ENCODE results near the gene SP140. TPM values are rescaled to one million over a fixed set of nuclear protein-coding genes. Genes with fewer than 3 reads are reported as not detected.

SP140 gene
- total RNA-seq, 2 donors from 2014 or later = not detected

GRCh38 chr2:230216489-230216888 is 9.0 kb upstream of the SP140 start:
- Histone ChIP-seq H3K4me1 (ENCODE audit: control insufficient read depth, insufficient read depth, low read length) (no peaks in the 10 kb centered on the region), H3K27me3 (ENCODE audit: control insufficient read depth, insufficient read depth, low read length, poor library complexity, severe bottlenecking) (no peaks in the 10 kb centered on the region), H3K9ac (ENCODE audit: extremely low read depth, low read length, poor library complexity, severe bottlenecking) (no peak overlapping the region), H3K27ac (ENCODE audit: low read depth, low read length) (no peak overlapping the region), H3K9me3 (ENCODE audit: control insufficient read depth, low read length) (no peaks in the 10 kb centered on the region), H3K4me3 (ENCODE audit: low read length) (no peak overlapping the region), H3K36me3 (ENCODE audit: control insufficient read depth, insufficient read depth, low read length) (no peaks in the 10 kb centered on the region)
- Mint-ChIP-seq H3K4me3 (no peak overlapping the region), H3K4me1 (peaks cover 8% of the 10 kb centered on the region), H3K9me3 (no peaks in the 10 kb centered on the region), H3K36me3 (ENCODE audit: low read depth) (no peaks in the 10 kb centered on the region), H3K27ac (no peak overlapping the region), H3K27me3 (ENCODE audit: insufficient read depth) (no peaks in the 10 kb centered on the region)
- TF ChIP-seq CTCF (conservative IDR thresholded peaks at IDR 0.05) = no peak
- 91 to 100% methylated on average over 1 of the region's 1 CpG for WGBS, 2 experiments (ENCODE audit: insufficient coverage in 1 of 2, insufficient read length in 1 of 2)
- no peak for DNase-seq

GRCh38 chr2:230217424-230217823 is 8.1 kb upstream of the SP140 start:
- Histone ChIP-seq H3K27ac (ENCODE audit: low read depth, low read length) (no peak overlapping the region), H3K36me3 (ENCODE audit: control insufficient read depth, insufficient read depth, low read length) (no peaks in the 10 kb centered on the region), H3K4me3 (ENCODE audit: low read length) (no peak overlapping the region), H3K9ac (ENCODE audit: extremely low read depth, low read length, poor library complexity, severe bottlenecking) (no peak overlapping the region), H3K4me1 (ENCODE audit: control insufficient read depth, insufficient read depth, low read length) (no peaks in the 10 kb centered on the region), H3K27me3 (ENCODE audit: control insufficient read depth, insufficient read depth, low read length, poor library complexity, severe bottlenecking) (no peaks in the 10 kb centered on the region), H3K9me3 (ENCODE audit: control insufficient read depth, low read length) (no peaks in the 10 kb centered on the region)
- H3K36me3 Mint-ChIP-seq (ENCODE audit: low read depth) = no peaks in the 10 kb centered on the region
- no peak overlapping the region for H3K4me3 Mint-ChIP-seq
- no peaks in the 10 kb centered on the region for H3K9me3 Mint-ChIP-seq
- no peak for DNase-seq
- no peak for TF ChIP-seq CTCF (conservative IDR thresholded peaks at IDR 0.05)
- H3K27ac Mint-ChIP-seq = no peak overlapping the region
- WGBS, 2 experiments (ENCODE audit: insufficient coverage in 1 of 2, insufficient read length in 1 of 2) = 91 to 97% methylated on average over 2 to 3 of the region's 3 CpGs
- H3K4me1 Mint-ChIP-seq = peaks cover 8% of the 10 kb centered on the region
- H3K27me3 Mint-ChIP-seq (ENCODE audit: insufficient read depth) = no peaks in the 10 kb centered on the region

GRCh38 chr2:230218421-230218820 is 7.1 kb upstream of the SP140 start:
- Mint-ChIP-seq H3K4me1 (peaks cover 8% of the 10 kb centered on the region), H3K27ac (no peak overlapping the region), H3K27me3 (ENCODE audit: insufficient read depth) (no peaks in the 10 kb centered on the region), H3K36me3 (ENCODE audit: low read depth) (no peaks in the 10 kb centered on the region), H3K9me3 (no peaks in the 10 kb centered on the region), H3K4me3 (no peak overlapping the region)
- Histone ChIP-seq H3K27me3 (ENCODE audit: control insufficient read depth, insufficient read depth, low read length, poor library complexity, severe bottlenecking) (no peaks in the 10 kb centered on the region), H3K9me3 (ENCODE audit: control insufficient read depth, low read length) (no peaks in the 10 kb centered on the region), H3K36me3 (ENCODE audit: control insufficient read depth, insufficient read depth, low read length) (no peaks in the 10 kb centered on the region), H3K9ac (ENCODE audit: extremely low read depth, low read length, poor library complexity, severe bottlenecking) (no peak overlapping the region), H3K4me3 (ENCODE audit: low read length) (no peak overlapping the region), H3K4me1 (ENCODE audit: control insufficient read depth, insufficient read depth, low read length) (no peaks in the 10 kb centered on the region), H3K27ac (ENCODE audit: low read depth, low read length) (no peak overlapping the region)
- no peak for TF ChIP-seq CTCF (conservative IDR thresholded peaks at IDR 0.05)
- WGBS, 2 experiments (ENCODE audit: insufficient coverage in 1 of 2, insufficient read length in 1 of 2) = 100% methylated on average over 1 of the region's 2 CpGs; no CpG with 5 or more reads in 1 of the 2 experiments
- no peak for DNase-seq
